Fibroblast of lung (primary cell): ENCODE results near the gene APOC4. TPM values are rescaled to one million over a fixed set of nuclear protein-coding genes. Genes with fewer than 3 reads are reported as not detected.

Experiments
- DNase-seq, 2 donors: peaks; one replicate each; pipeline versions ENCODE4 v3.0.0 to v3.0.0-alpha.2; 2010; ENCODE audit warnings: low read depth in 2 of 2
- H2AFZ ChIP-seq: 2 replicates; pipeline ENCODE4 v1.5.1; 2012; ENCODE audit warnings: low read length, control low read depth, inconsistent platforms
- H3K27ac ChIP-seq: 2 replicates; pipeline ENCODE4 v1.5.1; 2011; ENCODE audit warnings: low read length, control low read depth; ENCODE audit not compliant: insufficient read depth
- H3K27me3 ChIP-seq: 2 replicates; pipeline ENCODE4 v1.5.1; 2011; ENCODE audit warnings: mild to moderate bottlenecking, low read length; ENCODE audit not compliant: control insufficient read depth, insufficient read depth
- H3K36me3 ChIP-seq: 2 replicates; pipeline ENCODE4 v1.5.1; 2011; ENCODE audit warnings: low read length; ENCODE audit not compliant: control insufficient read depth, insufficient read depth
- H3K4me1 ChIP-seq: 2 replicates; pipeline ENCODE4 v1.5.1; 2011; ENCODE audit warnings: low read length; ENCODE audit not compliant: control insufficient read depth, insufficient read depth; ENCODE audit errors: extremely low read depth
- H3K4me2 ChIP-seq: 2 replicates; pipeline ENCODE4 v1.5.1; 2011; ENCODE audit warnings: low read length, control low read depth; ENCODE audit not compliant: insufficient read depth; ENCODE audit errors: extremely low read depth
- H3K4me3 ChIP-seq, 4 experiments: fragments of 200-600 bp in 1 of 4; sonication (generic) in 1 of 4; replicated peaks in 1 of 4; 2 replicates each; pipeline ENCODE4 v1.5.1; 2011 to 2016; ENCODE audit warnings: low read length in 4 of 4, low read depth in 3 of 4, mild to moderate bottlenecking in 3 of 4, control low read depth in 2 of 4, inconsistent platforms in 1 of 4, mixed read lengths in 1 of 4; ENCODE audit not compliant: insufficient read depth in 1 of 4; ENCODE audit errors: control extremely low read depth in 1 of 4
- H3K79me2 ChIP-seq: 2 replicates; pipeline ENCODE4 v1.5.1; 2012; ENCODE audit warnings: mild to moderate bottlenecking, low read length, inconsistent platforms; ENCODE audit not compliant: control insufficient read depth, insufficient read depth
- H3K9ac ChIP-seq: 2 replicates; pipeline ENCODE4 v1.5.1; 2011; ENCODE audit warnings: mild to moderate bottlenecking, low read length, control low read depth; ENCODE audit not compliant: insufficient read depth
- H3K9me3 ChIP-seq: 2 replicates; pipeline ENCODE4 v1.5.1; 2012; ENCODE audit warnings: low read depth, low read length; ENCODE audit not compliant: control insufficient read depth, insufficient read depth
- H4K20me1 ChIP-seq: 2 replicates; pipeline ENCODE4 v1.5.1; 2011; ENCODE audit warnings: low read length; ENCODE audit not compliant: control insufficient read depth, insufficient read depth; ENCODE audit errors: extremely low read depth
- EZH2 ChIP-seq: IDR thresholded peaks from 2 replicates; pipeline ENCODE4 v1.5.1; 2012; ENCODE audit warnings: low read length, control low read depth, mild to moderate bottlenecking; ENCODE audit errors: missing control alignments
- polyA plus RNA-seq, 2 donors: library from polyadenylated mRNA; depleted of rRNA in 1 of 2; stranded (reverse) in 1 of 2; unstranded in 1 of 2; fragments of >200 nt; gene quantifications; 2 replicates each; pipeline ENCODE4 v1.2.1, GENCODE V29; 2011 to 2012; ENCODE audit warnings: missing spikeins in 1 of 2
- total RNA-seq: library from RNA; depleted of rRNA; stranded (reverse); fragments of >200 nt; gene quantifications from 2 replicates; pipeline ENCODE4 v1.2.1, GENCODE V29; 2014
- TF ChIP-seq, protein P1 (sequence below), 2 donors: IDR thresholded peaks in 1 of 2; conservative IDR thresholded peaks in 1 of 2; 1 replicate in 1 of 2; 2 replicates in 1 of 2; pipeline ENCODE4 v1.5.1; 2011 to 2012; ENCODE audit warnings: low read length in 2 of 2, control low read depth in 1 of 2, inconsistent platforms in 1 of 2, low read depth in 1 of 2, mild to moderate bottlenecking in 1 of 2

The APOC4 gene
- total and polyA plus RNA-seq, 2 donors (not counting 1 experiment from before 2014, with no cell fraction given), result not detected

DNA sequence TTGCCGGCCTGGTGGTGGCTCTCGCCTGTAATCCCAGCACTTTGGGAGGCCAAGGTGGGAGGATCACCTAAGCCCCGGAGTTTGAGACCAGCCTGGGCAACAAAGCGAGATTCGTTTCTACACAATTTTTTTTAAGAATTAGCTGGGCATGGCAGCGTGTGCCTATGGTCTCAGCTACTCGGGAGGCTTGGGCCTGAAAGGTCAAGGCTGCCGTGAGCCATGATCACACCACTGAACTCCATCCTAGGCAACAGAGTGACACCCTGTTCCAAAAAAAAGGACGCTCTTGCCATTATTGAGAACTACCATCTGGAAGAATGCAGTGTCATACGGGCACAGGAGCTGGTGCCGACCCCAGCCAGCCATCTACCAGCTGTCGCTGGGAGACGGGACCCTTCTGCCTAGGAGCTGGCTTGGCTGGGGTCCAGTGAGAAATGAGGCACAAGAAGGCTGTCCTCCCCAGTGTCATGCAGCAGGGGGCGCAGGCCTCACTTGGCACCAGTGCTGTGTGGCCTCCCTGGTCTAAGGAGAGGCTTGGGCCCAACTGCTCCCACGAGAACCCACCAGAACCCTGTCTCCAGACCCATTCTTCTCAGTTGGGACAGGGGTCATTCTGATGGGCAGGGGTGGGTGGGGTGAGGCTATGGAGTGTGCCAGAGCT is 47.0 kb downstream of the APOC4 start:
- no peak overlapping the region for H3K27ac ChIP-seq
- H3K9ac ChIP-seq, result no peak overlapping the region
- no peaks in the 10 kb centered on the region for H3K9me3 ChIP-seq
- H3K36me3 ChIP-seq, result peaks cover 24% of the 10 kb centered on the region
- no peaks in the 10 kb centered on the region for H3K4me1 ChIP-seq
- no peaks in the 10 kb centered on the region for H3K79me2 ChIP-seq
- TF ChIP-seq, protein P1, sequence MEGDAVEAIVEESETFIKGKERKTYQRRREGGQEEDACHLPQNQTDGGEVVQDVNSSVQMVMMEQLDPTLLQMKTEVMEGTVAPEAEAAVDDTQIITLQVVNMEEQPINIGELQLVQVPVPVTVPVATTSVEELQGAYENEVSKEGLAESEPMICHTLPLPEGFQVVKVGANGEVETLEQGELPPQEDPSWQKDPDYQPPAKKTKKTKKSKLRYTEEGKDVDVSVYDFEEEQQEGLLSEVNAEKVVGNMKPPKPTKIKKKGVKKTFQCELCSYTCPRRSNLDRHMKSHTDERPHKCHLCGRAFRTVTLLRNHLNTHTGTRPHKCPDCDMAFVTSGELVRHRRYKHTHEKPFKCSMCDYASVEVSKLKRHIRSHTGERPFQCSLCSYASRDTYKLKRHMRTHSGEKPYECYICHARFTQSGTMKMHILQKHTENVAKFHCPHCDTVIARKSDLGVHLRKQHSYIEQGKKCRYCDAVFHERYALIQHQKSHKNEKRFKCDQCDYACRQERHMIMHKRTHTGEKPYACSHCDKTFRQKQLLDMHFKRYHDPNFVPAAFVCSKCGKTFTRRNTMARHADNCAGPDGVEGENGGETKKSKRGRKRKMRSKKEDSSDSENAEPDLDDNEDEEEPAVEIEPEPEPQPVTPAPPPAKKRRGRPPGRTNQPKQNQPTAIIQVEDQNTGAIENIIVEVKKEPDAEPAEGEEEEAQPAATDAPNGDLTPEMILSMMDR (conservative IDR thresholded peaks at IDR 0.05 in 1 of 2, IDR thresholded peaks at IDR 0.05 in 1 of 2; ENCODE audit: low read depth in 1 of 2, low read length in 2 of 2), result peak; percentile 54 to 69
- TF ChIP-seq EZH2, result no peak
- no peaks in the 10 kb centered on the region for H3K27me3 ChIP-seq
- H4K20me1 ChIP-seq, result no peaks in the 10 kb centered on the region
- no peak overlapping the region for H3K4me2 ChIP-seq
- no peak overlapping the region for H3K4me3 ChIP-seq
- H2AFZ ChIP-seq, result no peak overlapping the region
- peak; percentile 41 to 63 for DNase-seq

DNA sequence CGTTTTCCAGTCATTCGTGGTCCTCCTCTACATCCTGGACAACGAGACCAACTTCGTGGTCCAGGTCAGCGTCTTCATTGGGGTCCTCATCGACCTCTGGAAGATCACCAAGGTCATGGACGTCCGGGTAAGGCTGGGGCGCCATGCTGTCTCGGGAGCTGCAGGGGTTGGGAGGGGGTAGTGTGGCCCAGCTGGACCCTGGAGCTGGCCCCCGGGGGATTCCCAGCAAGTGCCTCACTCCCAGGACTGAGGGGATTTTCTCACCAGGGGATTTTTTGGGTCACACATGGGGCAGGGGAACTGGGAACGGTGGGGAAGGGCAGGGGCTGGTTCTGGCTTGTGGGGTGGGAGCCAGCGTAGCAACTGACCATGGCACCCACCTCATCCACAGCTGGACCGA is 48.4 kb downstream of the APOC4 start:
- no peak for TF ChIP-seq EZH2
- TF ChIP-seq, protein P1 (conservative IDR thresholded peaks at IDR 0.05 in 1 of 2, IDR thresholded peaks at IDR 0.05 in 1 of 2; ENCODE audit: low read depth in 1 of 2, low read length in 2 of 2), result no peak
- Histone ChIP-seq H2AFZ (no peak overlapping the region), H3K4me2 (no peak overlapping the region), H3K36me3 (peaks cover 24% of the 10 kb centered on the region), H3K4me1 (no peaks in the 10 kb centered on the region), H3K27ac (no peak overlapping the region), H3K27me3 (no peaks in the 10 kb centered on the region), H3K79me2 (no peaks in the 10 kb centered on the region), H3K4me3 (no peak overlapping the region), H4K20me1 (no peaks in the 10 kb centered on the region), H3K9ac (no peak overlapping the region), H3K9me3 (no peaks in the 10 kb centered on the region)
- DNase-seq, result no peak

DNA sequence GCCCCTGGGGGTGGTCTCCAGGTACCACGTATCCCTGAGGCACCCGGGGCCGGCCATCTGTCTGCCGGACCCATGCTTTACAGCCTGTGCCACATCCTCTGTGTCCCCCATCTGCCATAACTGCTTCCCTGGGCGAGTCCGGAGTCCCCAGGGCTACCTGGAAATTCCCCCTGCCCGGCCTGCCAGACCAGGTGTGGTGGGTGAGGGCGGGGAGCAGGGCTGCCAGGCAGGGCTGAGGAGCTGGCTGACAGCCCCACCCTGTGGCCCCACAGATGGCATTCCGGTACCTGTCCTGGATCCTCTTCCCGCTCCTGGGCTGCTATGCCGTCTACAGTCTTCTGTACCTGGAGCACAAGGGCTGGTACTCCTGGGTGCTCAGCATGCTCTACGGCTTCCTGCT is 48.9 kb downstream of the APOC4 start:
- H4K20me1 ChIP-seq, result no peaks in the 10 kb centered on the region
- no peaks in the 10 kb centered on the region for H3K9me3 ChIP-seq
- TF ChIP-seq EZH2, result no peak
- TF ChIP-seq, protein P1 (conservative IDR thresholded peaks at IDR 0.05 in 1 of 2, IDR thresholded peaks at IDR 0.05 in 1 of 2; ENCODE audit: low read depth in 1 of 2, low read length in 2 of 2), result no peak
- H3K36me3 ChIP-seq, result peaks cover 24% of the 10 kb centered on the region
- no peak overlapping the region for H2AFZ ChIP-seq
- H3K4me1 ChIP-seq, result no peaks in the 10 kb centered on the region
- H3K4me3 ChIP-seq, result no peak overlapping the region
- DNase-seq, result no peak
- no peak overlapping the region for H3K4me2 ChIP-seq
- no peaks in the 10 kb centered on the region for H3K79me2 ChIP-seq
- no peak overlapping the region for H3K9ac ChIP-seq
- no peaks in the 10 kb centered on the region for H3K27me3 ChIP-seq
- H3K27ac ChIP-seq, result no peak overlapping the region
